Measurements from ENCODE around the gene AHI1. TPM values are rescaled to one million over a fixed set of nuclear protein-coding genes. Genes with fewer than 3 reads are reported as not detected.

The AHI1 gene
- total RNA-seq, 1 experiment from 2014 or later: 8.9 TPM

DNA sequence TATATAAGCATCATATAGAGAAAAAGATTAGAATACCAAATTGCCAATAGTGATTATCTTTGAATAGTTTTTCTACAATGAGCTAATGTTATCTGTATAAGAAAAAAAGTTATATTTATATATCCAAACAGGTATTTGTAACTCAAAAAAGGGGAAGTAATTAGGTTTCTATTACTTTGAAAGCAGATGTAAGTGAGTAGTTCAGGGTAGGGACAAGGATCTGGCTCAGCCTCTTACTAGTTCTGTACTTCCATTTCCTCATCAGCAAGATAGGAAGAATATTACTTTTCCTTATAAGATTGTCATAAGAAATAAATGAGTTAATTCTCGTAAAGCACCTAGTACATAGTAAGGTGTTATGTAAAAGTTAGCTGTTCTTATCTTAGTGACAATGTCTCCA is 32.2 kb downstream of the AHI1 start:
- ChIA-PET POLR2A (ENCODE audit: unreplicated experiment) (no interaction called here), CTCF (no interaction called here)
- ATAC-seq: no peak
- no peaks in the 10 kb centered on the region for H3K9me2 ChIP-seq (replicated peaks; ENCODE audit: low read length)
- DNase-seq: no peak
- no peak overlapping the region for H3K27ac ChIP-seq (ENCODE audit: low read length)
- no peak overlapping the region for H3K9ac ChIP-seq (ENCODE audit: low read length)
- H3K27me3 ChIP-seq (ENCODE audit: low read length): no peaks in the 10 kb centered on the region
- intact Hi-C loops (cut with micrococcal nuclease): no loop called here
- TF ChIP-seq EZH2 (IDR thresholded peaks at IDR 0.05; ENCODE audit: low read length, unreplicated experiment) (no peak), EZH2phosphoT487 (IDR thresholded peaks at IDR 0.05; ENCODE audit: borderline replicate concordance, low read length) (no peak)
- TF ChIP-seq, protein P1, sequence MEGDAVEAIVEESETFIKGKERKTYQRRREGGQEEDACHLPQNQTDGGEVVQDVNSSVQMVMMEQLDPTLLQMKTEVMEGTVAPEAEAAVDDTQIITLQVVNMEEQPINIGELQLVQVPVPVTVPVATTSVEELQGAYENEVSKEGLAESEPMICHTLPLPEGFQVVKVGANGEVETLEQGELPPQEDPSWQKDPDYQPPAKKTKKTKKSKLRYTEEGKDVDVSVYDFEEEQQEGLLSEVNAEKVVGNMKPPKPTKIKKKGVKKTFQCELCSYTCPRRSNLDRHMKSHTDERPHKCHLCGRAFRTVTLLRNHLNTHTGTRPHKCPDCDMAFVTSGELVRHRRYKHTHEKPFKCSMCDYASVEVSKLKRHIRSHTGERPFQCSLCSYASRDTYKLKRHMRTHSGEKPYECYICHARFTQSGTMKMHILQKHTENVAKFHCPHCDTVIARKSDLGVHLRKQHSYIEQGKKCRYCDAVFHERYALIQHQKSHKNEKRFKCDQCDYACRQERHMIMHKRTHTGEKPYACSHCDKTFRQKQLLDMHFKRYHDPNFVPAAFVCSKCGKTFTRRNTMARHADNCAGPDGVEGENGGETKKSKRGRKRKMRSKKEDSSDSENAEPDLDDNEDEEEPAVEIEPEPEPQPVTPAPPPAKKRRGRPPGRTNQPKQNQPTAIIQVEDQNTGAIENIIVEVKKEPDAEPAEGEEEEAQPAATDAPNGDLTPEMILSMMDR (conservative IDR thresholded peaks at IDR 0.05; ENCODE audit: low read depth, low read length): no peak
- H3K4me3 ChIP-seq (ENCODE audit: low read length): no peak overlapping the region
- no peaks in the 10 kb centered on the region for H3F3A ChIP-seq (ENCODE audit: low read length, unreplicated experiment)
- H2AFZ ChIP-seq (ENCODE audit: low read length): no peak overlapping the region
- H4K20me1 ChIP-seq (ENCODE audit: low read length): no peaks in the 10 kb centered on the region
- BruUV-seq (replicated peaks): no TSS peak
- no peaks in the 10 kb centered on the region; the same call in none of the 2 replicates for H3K36me3 ChIP-seq (ENCODE audit: low read depth, low read length)
- H3K4me1 ChIP-seq (ENCODE audit: insufficient read depth, low read length): no peaks in the 10 kb centered on the region
- H3K9me3 ChIP-seq (ENCODE audit: low read length): no peaks in the 10 kb centered on the region
- no peak overlapping the region for H3K4me2 ChIP-seq (ENCODE audit: low read length)
- no peaks in the 10 kb centered on the region for H3K79me2 ChIP-seq (ENCODE audit: low read length)

DNA sequence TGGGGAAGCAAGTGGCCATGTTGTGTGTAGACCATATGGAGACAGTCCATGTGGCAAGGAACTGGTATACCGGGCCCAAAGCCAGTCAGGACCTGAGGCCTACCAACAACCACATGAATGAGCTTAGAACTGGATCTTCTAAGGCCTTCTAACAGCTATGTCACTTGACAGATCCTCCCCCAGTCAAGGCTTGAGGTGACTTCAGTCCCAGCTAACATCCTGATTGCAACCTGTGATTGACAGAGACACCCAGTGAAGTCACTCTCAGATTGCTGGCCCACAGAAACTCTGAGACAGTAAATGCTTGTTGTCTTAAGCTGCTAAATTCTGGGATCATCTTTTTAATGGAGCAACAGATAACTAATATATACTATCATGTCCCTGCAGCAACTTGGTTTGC is 32.9 kb downstream of the AHI1 start:
- POLR2A ChIA-PET (ENCODE audit: unreplicated experiment): no interaction called here
- CTCF ChIA-PET: no interaction called here
- no peaks in the 10 kb centered on the region for H4K20me1 ChIP-seq (ENCODE audit: low read length)
- H3F3A ChIP-seq (ENCODE audit: low read length, unreplicated experiment): no peaks in the 10 kb centered on the region
- DNase-seq: no peak
- no peak overlapping the region for H2AFZ ChIP-seq (ENCODE audit: low read length)
- no peak overlapping the region for H3K27ac ChIP-seq (ENCODE audit: low read length)
- ATAC-seq: no peak
- H3K79me2 ChIP-seq (ENCODE audit: low read length): no peaks in the 10 kb centered on the region
- no peaks in the 10 kb centered on the region for H3K9me2 ChIP-seq (replicated peaks; ENCODE audit: low read length)
- H3K4me2 ChIP-seq (ENCODE audit: low read length): no peak overlapping the region
- no peak overlapping the region for H3K4me3 ChIP-seq (ENCODE audit: low read length)
- no TSS peak for BruUV-seq (replicated peaks)
- intact Hi-C loops (cut with micrococcal nuclease): no loop called here
- TF ChIP-seq, protein P1 (conservative IDR thresholded peaks at IDR 0.05; ENCODE audit: low read depth, low read length): no peak
- no peak for TF ChIP-seq EZH2phosphoT487 (IDR thresholded peaks at IDR 0.05; ENCODE audit: borderline replicate concordance, low read length)
- no peaks in the 10 kb centered on the region for H3K27me3 ChIP-seq (ENCODE audit: low read length)
- H3K9me3 ChIP-seq (ENCODE audit: low read length): no peaks in the 10 kb centered on the region
- no peaks in the 10 kb centered on the region for H3K4me1 ChIP-seq (ENCODE audit: insufficient read depth, low read length)
- no peak overlapping the region for H3K9ac ChIP-seq (ENCODE audit: low read length)
- no peaks in the 10 kb centered on the region; the same call in none of the 2 replicates for H3K36me3 ChIP-seq (ENCODE audit: low read depth, low read length)

DNA sequence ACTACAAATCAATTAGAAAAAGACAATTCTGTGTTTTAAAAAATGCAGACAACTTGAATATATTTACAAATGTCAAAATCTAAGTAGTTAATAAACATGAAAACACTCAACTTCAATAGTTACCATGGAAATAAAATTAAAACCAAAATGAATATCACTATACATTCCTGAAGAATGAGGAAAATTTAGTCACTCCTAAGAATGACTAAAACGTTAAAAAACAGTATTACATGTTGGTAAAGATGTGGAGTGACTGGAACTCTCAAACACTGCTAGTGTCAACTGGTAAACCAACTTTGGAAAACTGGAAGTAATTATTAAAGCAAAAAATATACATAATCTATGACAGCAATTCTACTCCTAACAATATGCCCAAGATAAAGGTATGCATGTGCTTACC is 36.3 kb downstream of the AHI1 start:
- Histone ChIP-seq H3K4me1 (ENCODE audit: insufficient read depth, low read length) (no peaks in the 10 kb centered on the region), H3K36me3 (ENCODE audit: low read depth, low read length) (no peaks in the 10 kb centered on the region; the same call in 1 of the 2 replicates), H3K27me3 (ENCODE audit: low read length) (no peaks in the 10 kb centered on the region), H3K9me3 (ENCODE audit: low read length) (no peaks in the 10 kb centered on the region), H4K20me1 (ENCODE audit: low read length) (no peaks in the 10 kb centered on the region), H3K79me2 (ENCODE audit: low read length) (no peaks in the 10 kb centered on the region), H2AFZ (ENCODE audit: low read length) (no peak overlapping the region), H3K9me2 (replicated peaks; ENCODE audit: low read length) (no peaks in the 10 kb centered on the region), H3K9ac (ENCODE audit: low read length) (no peak overlapping the region), H3F3A (ENCODE audit: low read length, unreplicated experiment) (no peaks in the 10 kb centered on the region), H3K27ac (ENCODE audit: low read length) (no peak overlapping the region), H3K4me3 (ENCODE audit: low read length) (no peak overlapping the region), H3K4me2 (ENCODE audit: low read length) (no peak overlapping the region)
- ChIA-PET POLR2A (ENCODE audit: unreplicated experiment) (no interaction called here), CTCF (no interaction called here)
- TF ChIP-seq, protein P1 (conservative IDR thresholded peaks at IDR 0.05; ENCODE audit: low read depth, low read length): no peak
- TF ChIP-seq EZH2phosphoT487 (IDR thresholded peaks at IDR 0.05; ENCODE audit: borderline replicate concordance, low read length): no peak
- TF ChIP-seq EZH2 (IDR thresholded peaks at IDR 0.05; ENCODE audit: low read length, unreplicated experiment): no peak
- ATAC-seq: no peak
- intact Hi-C loops (cut with micrococcal nuclease): no loop called here
- no TSS peak for BruUV-seq (replicated peaks)
- no peak for DNase-seq

Data from PC-3 (cell line).